Spleen (tissue), 7 donors: ENCODE data around the gene SMARCA5.

Source experiments
- CTCF ChIP-seq, 11 experiments: fragments of 200-600 bp in 7 of 11; fragments of 450-650 bp in 4 of 11; sonication (generic) in 4 of 11; IDR thresholded peaks in 8 of 11; conservative IDR thresholded peaks in 3 of 11; 1 replicate in 7 of 11; 2 replicates in 4 of 11; pipeline versions ENCODE4 v1.4.0 to v1.8.0; 2016 to 2021; ENCODE audit warnings: antibody characterized with exemption in 11 of 11, inconsistent platforms in 4 of 11, mild to moderate bottlenecking in 1 of 11
- POLR2A ChIP-seq, 3 donors: fragments of 450-650 bp; IDR thresholded peaks; one replicate each; pipeline ENCODE4 v1.5.1; 2017; ENCODE audit warnings: antibody characterized with exemption in 3 of 3, mild to moderate bottlenecking in 1 of 3
- POLR2AphosphoS5 ChIP-seq, 3 donors: sonication (generic); formaldehyde crosslinking; IDR thresholded peaks; one replicate each; pipeline ENCODE4 v1.5.1; 2017; ENCODE audit warnings: antibody characterized with exemption in 3 of 3
- donor health status: DM: no; HTN: no; CAD: no; lungs with moderate emphysema.
- donor health status: DM: no; HTN: no; CAD: no.
- donor health status: DM: no; HTN: no; CAD: no.

- TF ChIP-seq POLR2A (IDR thresholded peaks at IDR 0.05) = no peak
- TF ChIP-seq CTCF (IDR thresholded peaks at IDR 0.05 in 8 of 11, conservative IDR thresholded peaks at IDR 0.05 in 3 of 11) = no peak
- no peak for TF ChIP-seq POLR2AphosphoS5 (IDR thresholded peaks at IDR 0.05)
Observed at GRCh38 chr4:143481361-143481760, 32.1 kb upstream of the SMARCA5 start.
